SH-SY5Y (cell line): ENCODE measurements around the gene ADGRG6.

ENCODE experiments used
- GATA2 ChIP-seq: IDR thresholded peaks from 2 replicates; pipeline ENCODE4 v1.6.1; 2011; ENCODE audit warnings: mild to moderate bottlenecking, low read depth, low read length
- GATA3 ChIP-seq: IDR thresholded peaks from 2 replicates; pipeline ENCODE4 v1.6.1; 2011; ENCODE audit warnings: low read depth, mild to moderate bottlenecking, low read length, moderate library complexity

GRCh38 chr6:142444376-142444775 lies 142.6 kb downstream of the ADGRG6 start:
- no peak for TF ChIP-seq GATA2
- no peak for TF ChIP-seq GATA3
